ENCODE measurements around the gene GYPB. TPM values are rescaled to one million over a fixed set of nuclear protein-coding genes. Genes with fewer than 3 reads are reported as not detected.
"Not testable (repeated sequence)": the region's sequence is repeated elsewhere in the genome, so short reads cannot be mapped to it uniquely, and the experiment has no call there.

GYPB gene
- polyA plus RNA-seq, 1 donor: 3.4 TPM

- 83% methylated on average over 1 of the region's 2 CpGs for WGBS (ENCODE audit: insufficient coverage, low lambda C conversion rate)
- Histone ChIP-seq H3K4me1 (ENCODE audit: control insufficient read depth, insufficient read depth, low read length) (no peaks in the 10 kb centered on the region), H3K4me3 (ENCODE audit: low read length) (no peak overlapping the region), H3K27me3 (ENCODE audit: control insufficient read depth, insufficient read depth, low read length) (no peaks in the 10 kb centered on the region), H3K36me3 (ENCODE audit: control insufficient read depth, insufficient read depth, low read length) (no peaks in the 10 kb centered on the region), H3K27ac (ENCODE audit: low read length) (no peak overlapping the region), H3K9me3 (ENCODE audit: control insufficient read depth, low read depth, low read length) (no peaks in the 10 kb centered on the region)
- no peak for DNase-seq
These were observed 4.4 kb downstream of the GYPB start for GRCh38 chr4:144014808-144015207.

- not testable (repeated sequence) for H3K36me3 ChIP-seq (ENCODE audit: control insufficient read depth, insufficient read depth, low read length); H3K27me3 ChIP-seq (ENCODE audit: control insufficient read depth, insufficient read depth, low read length); DNase-seq; H3K4me3 ChIP-seq (ENCODE audit: low read length); H3K9me3 ChIP-seq (ENCODE audit: control insufficient read depth, low read depth, low read length); H3K27ac ChIP-seq (ENCODE audit: low read length); H3K4me1 ChIP-seq (ENCODE audit: control insufficient read depth, insufficient read depth, low read length)
- WGBS (ENCODE audit: insufficient coverage, low lambda C conversion rate): 86% methylated on average over 2 of the region's 3 CpGs
These were observed 10.6 kb downstream of the GYPB start for GRCh38 chr4:144008602-144009001.

- not testable (repeated sequence) for H3K9me3 ChIP-seq (ENCODE audit: control insufficient read depth, low read depth, low read length); H3K27me3 ChIP-seq (ENCODE audit: control insufficient read depth, insufficient read depth, low read length); H3K27ac ChIP-seq (ENCODE audit: low read length); H3K4me3 ChIP-seq (ENCODE audit: low read length); H3K36me3 ChIP-seq (ENCODE audit: control insufficient read depth, insufficient read depth, low read length); H3K4me1 ChIP-seq (ENCODE audit: control insufficient read depth, insufficient read depth, low read length); DNase-seq
- no CpG with 5 or more reads among the region's 1 CpG for WGBS (ENCODE audit: insufficient coverage, low lambda C conversion rate)
These were observed 11.2 kb downstream of the GYPB start for GRCh38 chr4:144007960-144008359.

- not testable (repeated sequence) for H3K27ac ChIP-seq (ENCODE audit: low read length); H3K4me1 ChIP-seq (ENCODE audit: control insufficient read depth, insufficient read depth, low read length); DNase-seq; H3K27me3 ChIP-seq (ENCODE audit: control insufficient read depth, insufficient read depth, low read length); H3K4me3 ChIP-seq (ENCODE audit: low read length); H3K9me3 ChIP-seq (ENCODE audit: control insufficient read depth, low read depth, low read length); H3K36me3 ChIP-seq (ENCODE audit: control insufficient read depth, insufficient read depth, low read length)
- 100% methylated on average over 1 of the region's 2 CpGs for WGBS (ENCODE audit: insufficient coverage, low lambda C conversion rate)
These were observed 12.9 kb downstream of the GYPB start for GRCh38 chr4:144006200-144006803.

GRCh38 chr4:144005558-144005953, 13.6 kb downstream of the GYPB start:
- H3K4me3 ChIP-seq (ENCODE audit: low read length); H3K36me3 ChIP-seq (ENCODE audit: control insufficient read depth, insufficient read depth, low read length); H3K27ac ChIP-seq (ENCODE audit: low read length); H3K27me3 ChIP-seq (ENCODE audit: control insufficient read depth, insufficient read depth, low read length); DNase-seq; H3K9me3 ChIP-seq (ENCODE audit: control insufficient read depth, low read depth, low read length); H3K4me1 ChIP-seq (ENCODE audit: control insufficient read depth, insufficient read depth, low read length): not testable (repeated sequence)

- not testable (repeated sequence) for H3K4me3 ChIP-seq (ENCODE audit: low read length); H3K27me3 ChIP-seq (ENCODE audit: control insufficient read depth, insufficient read depth, low read length); H3K9me3 ChIP-seq (ENCODE audit: control insufficient read depth, low read depth, low read length); H3K27ac ChIP-seq (ENCODE audit: low read length); H3K36me3 ChIP-seq (ENCODE audit: control insufficient read depth, insufficient read depth, low read length); H3K4me1 ChIP-seq (ENCODE audit: control insufficient read depth, insufficient read depth, low read length); DNase-seq
- no CpG with 5 or more reads among the region's 4 CpGs for WGBS (ENCODE audit: insufficient coverage, low lambda C conversion rate)
These were observed 14.2 kb downstream of the GYPB start for GRCh38 chr4:144004868-144005557.

- not testable (repeated sequence) for H3K36me3 ChIP-seq (ENCODE audit: control insufficient read depth, insufficient read depth, low read length); H3K27ac ChIP-seq (ENCODE audit: low read length); H3K4me3 ChIP-seq (ENCODE audit: low read length); H3K9me3 ChIP-seq (ENCODE audit: control insufficient read depth, low read depth, low read length); H3K4me1 ChIP-seq (ENCODE audit: control insufficient read depth, insufficient read depth, low read length); DNase-seq; H3K27me3 ChIP-seq (ENCODE audit: control insufficient read depth, insufficient read depth, low read length)
These were observed 15.3 kb downstream of the GYPB start for GRCh38 chr4:144003890-144004265.

- H3K4me1 ChIP-seq (ENCODE audit: control insufficient read depth, insufficient read depth, low read length); H3K36me3 ChIP-seq (ENCODE audit: control insufficient read depth, insufficient read depth, low read length); H3K27ac ChIP-seq (ENCODE audit: low read length); H3K9me3 ChIP-seq (ENCODE audit: control insufficient read depth, low read depth, low read length); DNase-seq; H3K27me3 ChIP-seq (ENCODE audit: control insufficient read depth, insufficient read depth, low read length); H3K4me3 ChIP-seq (ENCODE audit: low read length): not testable (repeated sequence)
- whole genome bisulfite sequencing (ENCODE audit: insufficient coverage, low lambda C conversion rate): no CpG with 5 or more reads among the region's 2 CpGs
These were observed 15.8 kb downstream of the GYPB start for GRCh38 chr4:144003205-144003889.

GRCh38 chr4:144000331-144000995, 18.7 kb downstream of the GYPB start:
- not testable (repeated sequence) for H3K36me3 ChIP-seq (ENCODE audit: control insufficient read depth, insufficient read depth, low read length); H3K27ac ChIP-seq (ENCODE audit: low read length); DNase-seq; H3K4me1 ChIP-seq (ENCODE audit: control insufficient read depth, insufficient read depth, low read length); H3K9me3 ChIP-seq (ENCODE audit: control insufficient read depth, low read depth, low read length); H3K4me3 ChIP-seq (ENCODE audit: low read length); H3K27me3 ChIP-seq (ENCODE audit: control insufficient read depth, insufficient read depth, low read length)
- WGBS (ENCODE audit: insufficient coverage, low lambda C conversion rate): no CpG with 5 or more reads among the region's 6 CpGs

- H3K27me3 ChIP-seq (ENCODE audit: control insufficient read depth, insufficient read depth, low read length); DNase-seq; H3K4me1 ChIP-seq (ENCODE audit: control insufficient read depth, insufficient read depth, low read length); H3K36me3 ChIP-seq (ENCODE audit: control insufficient read depth, insufficient read depth, low read length); H3K27ac ChIP-seq (ENCODE audit: low read length); H3K4me3 ChIP-seq (ENCODE audit: low read length); H3K9me3 ChIP-seq (ENCODE audit: control insufficient read depth, low read depth, low read length): not testable (repeated sequence)
- no CpG with 5 or more reads among the region's 4 CpGs for WGBS (ENCODE audit: insufficient coverage, low lambda C conversion rate)
These were observed 23.0 kb downstream of the GYPB start for GRCh38 chr4:143996193-143996592.

All from large intestine (tissue), 3 donors.